ENCODE measurements around the gene PILRA. TPM values are rescaled to one million over a fixed set of nuclear protein-coding genes. Genes with fewer than 3 reads are reported as not detected.
"Not testable (repeated sequence)": the region's sequence is repeated elsewhere in the genome, so short reads cannot be mapped to it uniquely, and the experiment has no call there.

Gene PILRA
- total RNA-seq, 2 experiments from 2014 or later = 1.8 to 2.7 TPM

DNA sequence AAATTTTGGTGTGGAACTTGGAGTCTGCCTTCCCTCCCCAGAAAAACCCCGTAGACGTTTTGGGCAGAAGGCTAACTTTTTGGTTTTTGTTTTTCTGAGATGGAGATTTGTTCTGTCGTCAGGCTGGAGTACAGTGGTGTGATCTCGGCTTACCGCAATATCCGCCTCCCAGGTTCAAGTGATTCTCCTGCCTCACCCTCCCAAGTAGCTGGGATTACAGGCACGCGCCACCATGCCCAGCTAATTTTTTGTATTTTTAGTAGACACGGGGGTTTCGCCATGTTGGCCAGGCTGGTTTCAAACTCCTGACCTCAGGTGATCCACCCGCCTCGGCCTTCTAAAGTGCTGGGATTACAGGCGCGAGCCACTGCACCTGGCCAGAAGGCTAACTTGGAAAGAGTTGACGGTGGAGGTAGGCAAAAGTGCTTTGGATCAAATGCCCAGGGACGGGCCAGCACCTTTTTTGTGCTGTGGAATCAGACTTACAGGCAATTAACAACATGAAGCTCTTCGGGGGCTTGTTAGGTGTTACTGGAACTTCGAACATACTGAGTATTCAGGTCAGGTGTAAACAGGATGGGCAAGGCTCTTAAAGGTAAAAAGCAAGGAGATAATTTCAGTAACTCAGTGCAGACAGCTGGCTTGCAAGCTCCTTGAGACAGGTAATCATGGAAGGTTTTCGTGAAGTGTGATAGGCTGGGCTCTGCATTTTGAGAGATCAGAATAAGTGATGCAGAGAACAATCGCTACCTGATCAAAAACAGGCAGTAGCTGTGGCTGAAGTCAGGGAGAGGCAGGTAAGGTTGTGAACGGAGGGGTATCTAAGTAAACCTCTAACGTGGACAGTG lies 61.2 kb downstream of the PILRA start:
- H3K27ac Mint-ChIP-seq = peak overlapping the region; percentile 93
- peak overlapping the region; percentile 90 for H3K4me3 Mint-ChIP-seq
- no peaks in the 10 kb centered on the region for H3K27me3 Mint-ChIP-seq
- peaks cover 63% of the 10 kb centered on the region for H3K4me1 Mint-ChIP-seq
- ChIA-PET CTCF (interaction anchor here (1.0 to 2.1 kb wide), 3 partner anchors 10 to 48 kb away, joined by 3 to 8 read pairs (median 3); no protein-coding TSS in a partner anchor), POLR2A (interaction anchor here (1.3 kb wide), 1 partner anchor 10 kb away, joined by 6 read pairs; no protein-coding TSS in a partner anchor)
- no peak for DNase-seq
- H3K36me3 Mint-ChIP-seq (ENCODE audit: low read depth) = peaks cover 57% of the 10 kb centered on the region
- H3K9me3 Mint-ChIP-seq = no peaks in the 10 kb centered on the region

DNA sequence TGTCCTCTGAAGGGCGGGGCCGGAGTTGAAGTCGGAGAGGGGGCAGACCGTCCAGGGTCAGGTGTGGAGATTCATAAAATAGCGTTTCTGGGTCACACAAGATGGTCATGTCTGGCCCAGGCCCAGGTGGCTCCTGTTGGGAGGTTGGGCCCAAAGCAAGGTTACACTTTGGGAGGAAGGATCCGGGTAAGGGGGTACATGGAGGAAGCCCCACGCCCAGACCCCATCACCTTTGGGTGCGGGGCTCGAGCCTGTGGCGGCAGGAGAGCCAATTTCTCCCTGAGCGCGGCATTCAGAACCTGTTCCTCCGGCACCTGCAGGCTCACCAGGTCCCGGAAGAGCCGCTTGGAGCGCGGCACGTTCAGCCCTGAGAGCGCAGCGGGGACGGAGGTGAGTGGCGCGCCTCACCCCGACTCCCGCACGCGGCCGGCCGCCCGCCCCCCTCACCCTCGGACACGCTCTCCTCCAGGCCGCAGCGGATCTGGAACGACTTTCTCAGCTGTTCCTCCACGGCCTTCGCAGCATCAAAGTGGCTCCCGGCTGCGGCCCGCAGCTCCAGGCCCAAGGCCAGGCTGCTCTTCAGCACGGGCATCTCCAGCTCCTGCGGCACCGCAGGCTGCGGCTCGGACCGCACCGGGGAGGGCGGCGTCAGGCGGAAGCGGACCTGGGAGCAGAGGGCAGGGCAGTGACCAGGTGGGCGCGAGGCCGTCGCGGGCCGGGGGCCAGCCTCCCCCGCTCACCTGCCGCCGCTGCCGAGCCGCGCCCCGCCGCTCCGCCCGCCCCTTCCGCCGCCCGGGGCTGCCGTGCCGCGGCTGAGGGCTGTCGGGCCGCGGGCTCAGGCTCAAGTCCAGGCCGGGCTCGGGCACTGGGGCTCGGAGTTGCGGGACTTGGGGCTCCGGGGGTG lies 62.4 kb downstream of the PILRA start:
- peak; percentile 58 for DNase-seq
- H3K9me3 Mint-ChIP-seq = no peaks in the 10 kb centered on the region
- ChIA-PET CTCF (interaction anchor here (0.9 to 2.1 kb wide), 6 partner anchors 9 to 417 kb away, joined by 3 to 8 read pairs (median 3); partner anchors contain the start of gene SLC12A9), POLR2A (no interaction called here)
- H3K36me3 Mint-ChIP-seq (ENCODE audit: low read depth) = peaks cover 50% of the 10 kb centered on the region
- H3K4me3 Mint-ChIP-seq = peak overlapping the region; percentile 95
- H3K4me1 Mint-ChIP-seq = peaks cover 57% of the 10 kb centered on the region
- H3K27ac Mint-ChIP-seq = peak overlapping the region; percentile 97
- no peaks in the 10 kb centered on the region for H3K27me3 Mint-ChIP-seq

DNA sequence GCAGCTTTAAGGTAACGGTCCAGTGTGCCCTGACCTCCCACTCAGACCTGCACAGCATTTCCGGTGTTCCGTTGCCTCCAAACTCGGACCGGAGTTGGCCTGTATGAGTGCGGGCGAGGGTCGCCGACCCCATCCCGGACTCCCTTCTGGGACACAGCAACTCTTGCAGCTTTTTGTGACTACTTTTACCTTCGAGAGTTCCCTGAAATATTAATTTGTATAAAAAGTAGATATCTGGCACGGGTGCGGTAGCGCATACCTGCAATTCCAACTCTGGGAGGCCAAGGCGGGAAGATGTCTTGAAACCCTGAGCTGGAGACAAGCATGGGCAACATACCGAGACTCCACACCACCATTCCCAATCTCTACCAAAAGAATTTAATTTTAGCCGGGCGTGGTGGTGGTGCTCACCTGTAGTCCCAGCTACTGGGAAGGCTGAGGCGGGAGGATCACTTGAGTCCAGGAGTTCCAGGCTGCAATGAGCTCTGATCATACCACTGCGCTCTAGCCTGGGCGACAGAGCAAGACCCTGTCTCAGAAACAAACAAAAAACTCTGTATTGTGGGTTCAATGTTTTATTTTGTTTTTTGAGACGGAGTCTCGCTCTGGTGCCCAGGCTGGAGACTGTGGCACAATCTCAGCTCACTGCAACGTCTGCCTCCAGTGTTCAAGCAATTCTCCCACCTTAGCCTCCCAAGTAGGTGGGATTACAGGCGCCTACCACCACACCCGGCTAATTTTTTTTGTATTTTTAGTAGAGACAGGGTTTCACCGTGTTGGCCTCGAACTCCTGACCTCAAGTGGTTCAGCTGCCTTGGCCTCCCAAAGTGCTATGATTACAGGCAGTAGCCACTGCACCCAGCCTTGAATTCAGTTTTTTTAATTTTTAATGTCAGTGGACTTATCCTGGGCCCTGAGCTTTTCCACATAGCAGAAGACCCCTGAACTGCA lies 64.1 kb downstream of the PILRA start:
- ChIA-PET POLR2A (no interaction called here), CTCF (interaction anchor here (0.7 to 1.9 kb wide), 11 partner anchors 9 to 415 kb away, joined by 3 to 8 read pairs (median 3); partner anchors contain the start of gene SLC12A9)
- Mint-ChIP-seq H3K27ac (peak overlapping the region; percentile 97), H3K4me3 (peak overlapping the region; percentile 95), H3K27me3 (no peaks in the 10 kb centered on the region), H3K4me1 (peaks cover 39% of the 10 kb centered on the region), H3K9me3 (no peaks in the 10 kb centered on the region), H3K36me3 (ENCODE audit: low read depth) (peaks cover 35% of the 10 kb centered on the region)
- DNase-seq = no peak

DNA sequence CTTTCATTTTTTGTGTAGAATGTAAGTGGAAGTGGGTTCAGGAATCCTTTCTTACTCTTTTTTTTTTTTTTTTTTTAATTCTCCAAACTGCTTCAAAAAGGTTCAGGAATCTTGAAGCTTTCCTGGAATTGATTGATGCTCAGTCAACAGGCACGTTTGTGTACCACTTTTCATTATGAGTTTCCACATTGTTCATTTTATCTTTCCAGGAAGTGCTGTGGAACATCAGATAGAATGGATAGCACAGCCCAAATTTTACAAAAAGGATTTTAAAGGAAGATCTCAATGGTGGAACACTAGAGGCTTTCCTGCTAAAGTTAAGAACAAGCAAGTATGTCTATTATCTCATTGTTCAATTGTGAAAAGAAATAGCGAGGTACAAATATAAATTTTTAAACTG lies 64.9 kb downstream of the PILRA start:
- CTCF ChIA-PET = interaction anchor here (0.7 to 1.9 kb wide), 3 partner anchors 10 to 1038 kb away, joined by 5 to 8 read pairs (median 5); no protein-coding TSS in a partner anchor
- no peak overlapping the region for H3K27ac Mint-ChIP-seq
- no peaks in the 10 kb centered on the region for H3K9me3 Mint-ChIP-seq
- H3K27me3 Mint-ChIP-seq = no peaks in the 10 kb centered on the region
- no peak overlapping the region for H3K4me3 Mint-ChIP-seq
- no peak for DNase-seq
- H3K36me3 Mint-ChIP-seq (ENCODE audit: low read depth) = peaks cover 28% of the 10 kb centered on the region
- H3K4me1 Mint-ChIP-seq = peaks cover 36% of the 10 kb centered on the region
- POLR2A ChIA-PET = no interaction called here

DNA sequence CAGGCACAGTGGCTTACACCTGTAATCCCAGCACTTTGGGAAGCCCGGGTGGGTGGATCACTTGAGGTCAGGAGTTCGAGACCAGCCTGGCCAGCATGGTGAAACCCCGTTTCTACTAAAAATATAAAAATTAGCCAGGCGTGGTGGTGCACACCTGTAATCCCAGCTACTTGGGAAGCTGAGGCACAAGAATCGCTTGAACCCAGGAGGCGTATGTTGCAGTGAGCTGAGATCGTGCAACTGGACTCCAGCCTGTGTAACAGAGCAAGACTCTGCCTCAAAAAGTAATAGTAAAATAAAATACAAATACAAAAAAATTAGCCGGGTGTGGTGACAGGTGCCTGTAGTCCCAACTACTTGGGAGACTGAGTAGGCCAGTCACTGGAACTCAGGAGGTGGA lies 65.4 kb downstream of the PILRA start:
- H3K27ac Mint-ChIP-seq, POLR2A ChIA-PET, DNase-seq, H3K27me3 Mint-ChIP-seq, H3K4me3 Mint-ChIP-seq, H3K9me3 Mint-ChIP-seq: not testable (repeated sequence)
- CTCF ChIA-PET = interaction anchor here (0.7 to 1.9 kb wide), 2 partner anchors 11 to 1039 kb away, joined by 5 to 8 read pairs; no protein-coding TSS in a partner anchor
- peaks cover 22% of the 10 kb centered on the region for H3K36me3 Mint-ChIP-seq (ENCODE audit: low read depth)
- peaks cover 34% of the 10 kb centered on the region for H3K4me1 Mint-ChIP-seq

DNA sequence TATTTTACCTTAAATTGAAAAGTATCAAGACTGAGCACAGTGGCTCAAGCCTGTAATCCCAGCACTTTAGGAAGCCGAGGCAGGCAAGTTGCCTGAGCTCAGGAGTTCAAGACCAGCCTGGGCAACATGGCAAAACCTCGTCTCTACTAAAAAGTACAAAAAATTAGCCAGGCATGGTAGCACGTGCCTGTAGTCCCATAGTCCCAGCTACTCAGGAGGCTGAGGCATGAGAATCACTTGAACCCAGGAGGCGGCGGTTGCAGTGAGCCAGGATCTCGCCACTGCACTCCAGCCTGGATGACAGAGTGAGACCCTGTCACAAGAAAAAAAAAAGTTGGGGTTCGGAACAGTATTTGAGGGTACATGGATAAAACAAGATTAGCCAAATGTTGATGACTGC lies 66.0 kb downstream of the PILRA start:
- H3K9me3 Mint-ChIP-seq, H3K4me3 Mint-ChIP-seq, H3K27me3 Mint-ChIP-seq, POLR2A ChIA-PET, H3K27ac Mint-ChIP-seq, DNase-seq: not testable (repeated sequence)
- CTCF ChIA-PET = interaction anchor here (1.0 to 2.6 kb wide), 2 partner anchors 11 to 15 kb away, joined by 3 to 8 read pairs; no protein-coding TSS in a partner anchor
- Mint-ChIP-seq H3K4me1 (peaks cover 30% of the 10 kb centered on the region), H3K36me3 (ENCODE audit: low read depth) (peaks cover 17% of the 10 kb centered on the region)

DNA sequence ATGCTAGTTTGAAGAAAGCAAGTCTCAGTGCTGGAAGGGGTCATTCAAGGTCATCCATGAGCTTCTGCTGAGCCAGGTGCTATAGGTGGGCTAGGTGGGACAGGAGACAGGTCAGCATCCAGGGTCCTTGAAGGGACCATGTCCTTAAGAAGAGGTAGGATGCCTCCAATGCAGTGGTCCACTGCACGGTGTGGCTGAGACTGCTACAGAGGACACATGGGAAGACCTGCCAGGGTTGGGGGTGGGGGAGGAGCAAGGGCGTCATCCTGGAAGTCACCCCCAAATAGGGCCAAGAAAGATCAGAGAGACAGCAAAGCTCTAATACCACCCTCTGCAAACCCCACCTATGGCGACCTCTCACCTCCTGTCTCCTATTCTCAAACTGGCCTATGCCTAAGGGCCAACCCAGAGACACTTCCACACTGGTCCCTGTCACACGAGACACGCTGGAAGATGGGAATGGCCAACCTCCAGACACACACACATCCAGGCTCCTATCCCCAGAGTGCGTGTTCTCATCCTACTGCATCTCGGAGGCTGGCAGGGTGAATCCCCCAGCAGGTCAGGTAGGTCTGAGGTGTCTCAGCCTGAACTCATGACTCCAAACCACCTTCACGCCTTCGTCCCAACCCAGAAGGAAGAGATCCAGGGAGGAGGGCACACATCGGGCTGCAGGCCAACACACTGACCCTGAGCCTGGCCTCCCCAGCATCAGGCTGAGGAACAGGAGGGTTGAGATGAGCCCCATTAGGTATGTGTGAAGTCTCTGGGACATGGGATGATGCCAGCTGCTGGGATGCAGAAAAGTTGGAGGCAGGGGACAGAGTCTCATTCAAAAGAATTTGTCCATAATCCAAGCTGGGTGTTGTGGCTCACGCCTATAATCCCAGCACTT lies 68.6 kb downstream of the PILRA start:
- Mint-ChIP-seq H3K27me3 (no peaks in the 10 kb centered on the region), H3K27ac (no peak overlapping the region), H3K9me3 (no peaks in the 10 kb centered on the region), H3K4me3 (no peak overlapping the region), H3K4me1 (peaks cover 33% of the 10 kb centered on the region), H3K36me3 (ENCODE audit: low read depth) (no peaks in the 10 kb centered on the region)
- POLR2A ChIA-PET = no interaction called here
- no peak for DNase-seq
- CTCF ChIA-PET = interaction anchor here (1.2 to 2.6 kb wide), 3 partner anchors 8 to 41 kb away, joined by 3 to 8 read pairs (median 6); no protein-coding TSS in a partner anchor

DNA sequence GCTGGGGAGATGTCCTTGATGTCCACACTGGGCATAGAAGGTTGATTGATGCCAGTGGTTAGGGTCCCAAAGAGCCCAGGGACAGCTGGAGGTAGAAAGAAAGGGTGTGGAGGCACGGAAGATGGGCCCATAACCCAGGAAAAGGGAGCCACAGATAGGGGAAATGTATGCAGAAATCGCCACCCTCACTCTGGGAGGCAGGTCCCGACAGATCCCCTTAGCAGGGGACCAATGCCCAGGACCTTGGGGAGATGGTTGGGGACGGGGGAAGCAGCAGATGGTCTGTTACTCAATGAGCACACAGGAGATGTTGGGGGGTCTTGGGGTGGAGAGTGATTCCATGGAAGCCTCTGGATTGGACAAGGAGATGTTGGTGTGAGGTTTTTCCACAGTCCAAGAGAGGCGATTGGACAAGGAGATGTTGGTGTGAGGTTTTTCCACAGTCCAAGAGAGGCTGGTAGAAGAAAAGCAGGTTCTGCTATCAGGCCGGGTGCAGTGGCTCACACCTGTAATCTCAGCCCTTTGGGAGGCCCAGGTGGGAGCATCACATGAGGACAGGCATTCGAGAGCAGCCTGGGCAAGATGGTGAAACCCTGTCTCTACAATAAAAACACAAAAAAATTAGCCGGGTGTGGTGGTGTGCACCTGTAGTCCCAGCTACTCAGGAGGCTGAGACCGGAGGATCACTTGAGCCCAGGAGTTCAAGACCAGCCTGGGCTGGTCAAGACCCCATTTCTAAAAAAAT lies 70.0 kb downstream of the PILRA start:
- H3K27me3 Mint-ChIP-seq = no peaks in the 10 kb centered on the region
- peak overlapping the region; percentile 68 for H3K27ac Mint-ChIP-seq
- CTCF ChIA-PET = interaction anchor here (0.6 to 1.4 kb wide), 3 partner anchors 12 to 267 kb away, joined by 3 to 6 read pairs (median 3); no protein-coding TSS in a partner anchor

DNA sequence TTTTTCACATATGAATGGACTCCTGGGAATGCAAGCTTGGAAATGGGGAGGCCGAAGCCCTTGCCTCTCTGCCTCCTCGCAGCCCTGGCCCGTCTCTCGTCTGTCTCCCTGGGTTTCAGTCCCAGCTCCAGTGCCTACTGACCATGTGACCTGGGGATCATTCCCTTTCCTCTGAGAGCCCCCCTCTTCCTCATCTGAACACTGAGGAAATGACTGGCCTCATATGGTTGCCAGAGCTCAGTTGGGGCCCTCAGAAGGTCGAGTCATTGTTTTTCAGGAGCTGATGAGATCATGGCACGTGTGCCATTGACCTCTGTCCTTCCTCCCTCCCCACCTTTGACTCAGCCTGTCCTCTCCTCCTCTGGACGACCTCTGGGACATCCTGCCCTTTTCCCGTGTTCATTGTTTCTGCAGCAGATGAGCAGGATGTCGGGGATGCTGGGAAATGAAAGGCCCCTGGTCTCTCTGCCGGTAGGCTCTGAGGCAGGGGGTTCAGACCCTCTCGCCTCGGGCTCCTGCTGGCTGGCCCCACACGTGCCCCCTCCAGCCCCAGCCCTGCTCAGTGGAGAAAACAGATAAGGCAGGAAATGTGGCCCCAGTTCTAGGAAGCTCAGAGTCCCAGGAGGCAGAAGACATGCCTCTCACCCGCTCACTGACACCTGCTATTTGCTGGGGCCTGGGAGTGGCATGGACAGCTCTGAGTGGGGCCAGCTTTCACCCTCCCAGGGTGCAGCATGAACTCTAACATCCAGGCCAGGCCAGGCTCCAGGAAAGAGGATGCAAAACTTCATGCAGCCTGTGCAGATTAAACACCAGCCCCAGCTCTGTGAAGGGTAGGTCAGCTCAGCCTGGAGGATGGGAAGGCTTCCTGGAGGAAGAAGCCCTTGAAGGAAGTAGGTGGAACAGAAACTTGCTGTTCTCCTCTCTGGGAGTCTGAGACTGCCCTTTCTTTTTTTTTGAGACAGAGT lies 71.3 kb downstream of the PILRA start:
- Mint-ChIP-seq H3K27me3 (no peaks in the 10 kb centered on the region), H3K4me3 (no peak overlapping the region), H3K36me3 (ENCODE audit: low read depth) (no peaks in the 10 kb centered on the region), H3K27ac (peak overlapping the region; percentile 68), H3K4me1 (peaks cover 28% of the 10 kb centered on the region), H3K9me3 (no peaks in the 10 kb centered on the region)
- ChIA-PET CTCF (interaction anchor here (0.7 to 1.5 kb wide), 6 partner anchors 9 to 173 kb away, joined by 3 to 8 read pairs (median 4); partner anchors contain the start of genes MOSPD3 and PPP1R35), POLR2A (interaction anchor here (1.2 kb wide), 1 partner anchor 11 kb away, joined by 6 read pairs; no protein-coding TSS in a partner anchor)
- DNase-seq = no peak

More for the DNA sequence above, 70.0 kb downstream of the PILRA start:
- DNase-seq = no peak
- Mint-ChIP-seq H3K36me3 (ENCODE audit: low read depth) (no peaks in the 10 kb centered on the region), H3K4me1 (peaks cover 28% of the 10 kb centered on the region), H3K4me3 (no peak overlapping the region), H3K9me3 (no peaks in the 10 kb centered on the region)
- POLR2A ChIA-PET = no interaction called here

DNA sequence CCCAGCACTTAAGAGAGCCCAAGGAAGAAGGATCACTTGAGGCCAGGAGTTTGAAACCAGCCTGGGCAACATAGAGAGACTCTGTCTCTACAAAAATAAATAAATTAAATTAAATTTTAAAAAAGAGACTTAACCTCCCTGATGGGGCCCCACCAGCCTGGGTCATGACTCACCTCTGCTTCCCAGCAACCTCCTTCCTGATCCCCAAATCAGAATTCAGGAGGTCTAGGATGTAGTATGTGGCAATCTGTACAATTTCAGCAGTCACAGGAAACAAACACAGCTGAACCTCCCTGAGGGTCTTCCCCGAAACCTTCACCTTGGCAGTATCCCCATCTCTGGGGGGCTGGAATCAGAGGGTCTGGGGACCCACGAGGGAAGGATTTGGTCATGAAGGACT lies 72.8 kb downstream of the PILRA start:
- Mint-ChIP-seq H3K9me3 (no peaks in the 10 kb centered on the region), H3K27ac (no peak overlapping the region), H3K4me3 (no peak overlapping the region), H3K27me3 (no peaks in the 10 kb centered on the region), H3K36me3 (ENCODE audit: low read depth) (no peaks in the 10 kb centered on the region), H3K4me1 (peaks cover 37% of the 10 kb centered on the region)
- POLR2A ChIA-PET = no interaction called here
- CTCF ChIA-PET = interaction anchor here (0.6 to 1.4 kb wide), 3 partner anchors 9 to 166 kb away, joined by 3 to 5 read pairs (median 3); partner anchors contain the start of gene MOSPD3
- DNase-seq = no peak

All from activated CD4-positive, alpha-beta T cell treated with anti-CD3 and anti-CD28 coated beads, Interleukin-2, amount 10 ng/mL, durations not matched to agents 7 days and 5 days (primary cell).